Measurements from ENCODE around the gene CPEB1.
"Not testable (repeated sequence)": the region's sequence is repeated elsewhere in the genome, so short reads cannot be mapped to it uniquely, and the experiment has no call there.

Gene CPEB1

DNA sequence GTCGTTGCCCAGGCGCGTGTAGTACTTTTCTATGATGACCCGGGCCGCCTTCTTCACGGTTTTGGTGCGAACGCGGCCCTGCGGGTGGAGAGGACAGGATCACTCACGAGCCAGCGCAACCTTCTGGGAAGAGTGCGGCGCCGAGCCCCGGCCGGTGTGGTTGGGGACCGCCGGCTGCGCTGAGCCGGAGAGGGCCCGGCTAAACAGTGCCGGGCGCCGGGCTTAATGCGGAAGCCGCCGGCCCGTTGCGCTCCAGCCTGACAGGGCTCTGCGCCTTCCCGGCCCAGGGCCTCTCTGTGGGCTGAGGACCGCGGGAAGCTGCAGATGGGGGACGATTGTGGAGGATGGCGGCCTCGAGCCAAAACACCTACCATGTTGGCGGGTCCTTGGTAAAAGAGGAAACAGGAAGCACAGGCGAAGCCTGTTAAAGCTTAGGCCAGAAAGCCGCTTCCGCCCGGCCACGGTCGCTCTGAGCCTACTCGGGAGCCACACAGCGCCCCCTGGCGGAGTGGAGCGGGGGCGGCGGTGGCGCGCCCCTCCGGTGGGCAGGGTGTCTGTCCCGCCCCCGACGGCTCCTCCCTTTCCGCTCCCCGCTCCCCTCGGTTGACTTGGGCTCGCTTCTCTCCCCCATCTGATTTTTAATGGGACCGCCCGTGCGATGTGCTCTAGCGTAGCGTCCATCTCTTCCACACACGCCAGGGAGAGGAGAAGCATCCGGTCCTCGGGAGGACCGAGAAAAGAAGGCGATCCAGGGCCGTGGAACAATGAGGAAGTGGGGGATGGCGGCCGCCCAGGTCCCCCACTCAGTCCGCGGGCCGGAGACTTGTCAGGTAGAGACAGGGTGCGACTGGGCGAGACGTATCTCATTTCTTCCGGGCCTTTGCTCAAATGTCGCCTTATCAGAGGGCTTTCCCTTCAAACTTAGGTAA, 106.8 kb downstream of the CPEB1 start, which contains the start of gene RPS17:
Gene RPS17, minus strand, starts transcription at position 403 of the 929 bp plus-strand sequence. Its CDS starts 29 bp downstream, at position 374.
- DNase-seq, result peak; percentile 97

DNA sequence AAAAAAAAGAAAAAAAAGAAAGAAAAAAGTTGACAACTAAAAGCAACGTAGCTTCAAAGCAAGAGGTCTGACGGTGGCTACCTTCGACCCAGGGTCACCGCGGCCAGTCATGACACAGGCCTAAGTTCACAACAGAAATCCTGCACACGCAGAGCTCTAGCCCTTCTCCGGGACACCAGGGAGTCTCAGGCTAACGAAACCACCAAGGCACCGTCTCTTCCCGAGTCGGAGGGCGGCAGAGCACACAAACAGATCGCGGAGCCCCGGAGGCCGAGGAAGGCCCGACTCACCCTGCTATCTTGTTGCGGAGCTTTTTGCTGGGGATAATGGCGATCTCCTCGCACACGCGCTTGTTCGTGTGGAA, 107.5 kb downstream of the CPEB1 start:
- no peak for DNase-seq

DNA sequence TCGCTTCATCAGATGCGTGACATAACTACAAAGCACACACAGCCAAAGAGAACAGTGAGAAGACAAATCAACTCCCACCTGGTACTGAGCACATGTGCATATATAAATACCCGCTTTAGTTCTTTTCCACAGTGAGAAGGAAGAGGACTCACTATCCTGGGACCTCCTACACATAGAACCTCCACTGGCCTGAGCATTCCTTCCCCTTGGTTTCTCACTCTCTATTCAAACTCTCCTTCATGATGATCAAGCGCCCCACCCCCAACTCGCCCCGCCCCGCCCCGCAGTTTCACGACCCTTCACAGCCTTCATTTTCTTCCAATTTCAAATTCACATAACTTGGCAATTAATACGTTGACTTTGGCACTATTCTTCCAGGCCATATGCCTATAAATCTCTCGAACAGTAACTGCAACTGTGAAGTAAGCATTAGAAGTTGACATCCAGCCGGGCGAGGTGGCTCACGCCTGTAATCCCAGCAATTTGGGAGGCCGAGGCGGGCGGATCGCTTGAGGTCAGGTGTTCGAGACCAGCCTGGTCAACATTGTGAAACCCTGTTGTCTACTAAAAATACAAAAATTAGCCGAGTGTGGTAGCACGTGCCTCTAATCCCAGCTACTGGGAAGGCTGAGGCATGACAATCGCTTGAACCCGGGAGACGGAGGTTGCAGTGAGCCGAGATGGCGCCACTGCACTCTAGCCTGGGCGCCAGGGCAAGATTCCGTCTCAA, 108.0 kb downstream of the CPEB1 start:
- DNase-seq, result no peak

DNA sequence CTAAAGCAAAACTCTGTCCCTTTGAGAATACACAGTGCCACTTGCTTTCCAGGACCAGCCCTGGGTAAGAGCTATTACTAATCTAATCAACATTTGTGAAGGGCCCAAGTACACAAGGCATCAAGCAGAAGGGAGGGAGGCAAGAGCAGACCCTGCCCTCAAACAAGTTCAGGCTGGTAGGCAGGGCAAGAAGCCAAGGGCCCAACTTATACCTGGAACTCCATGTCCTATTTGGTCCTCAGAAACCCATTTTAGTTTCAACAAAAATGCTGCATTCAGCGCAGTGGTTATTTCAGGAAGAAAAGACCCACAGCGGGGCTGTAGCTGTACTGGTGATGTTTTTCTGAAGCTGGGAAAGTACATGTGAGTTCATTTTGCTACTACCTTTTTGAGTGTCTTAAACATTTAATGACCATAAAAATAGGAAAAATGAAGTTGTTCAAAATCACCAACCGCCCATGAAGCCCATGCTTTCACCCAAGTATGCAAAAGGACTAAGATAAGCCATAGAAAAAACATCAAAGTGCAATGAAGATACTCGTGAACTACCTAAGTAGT, 109.7 kb downstream of the CPEB1 start:
- DNase-seq, result no peak

DNA sequence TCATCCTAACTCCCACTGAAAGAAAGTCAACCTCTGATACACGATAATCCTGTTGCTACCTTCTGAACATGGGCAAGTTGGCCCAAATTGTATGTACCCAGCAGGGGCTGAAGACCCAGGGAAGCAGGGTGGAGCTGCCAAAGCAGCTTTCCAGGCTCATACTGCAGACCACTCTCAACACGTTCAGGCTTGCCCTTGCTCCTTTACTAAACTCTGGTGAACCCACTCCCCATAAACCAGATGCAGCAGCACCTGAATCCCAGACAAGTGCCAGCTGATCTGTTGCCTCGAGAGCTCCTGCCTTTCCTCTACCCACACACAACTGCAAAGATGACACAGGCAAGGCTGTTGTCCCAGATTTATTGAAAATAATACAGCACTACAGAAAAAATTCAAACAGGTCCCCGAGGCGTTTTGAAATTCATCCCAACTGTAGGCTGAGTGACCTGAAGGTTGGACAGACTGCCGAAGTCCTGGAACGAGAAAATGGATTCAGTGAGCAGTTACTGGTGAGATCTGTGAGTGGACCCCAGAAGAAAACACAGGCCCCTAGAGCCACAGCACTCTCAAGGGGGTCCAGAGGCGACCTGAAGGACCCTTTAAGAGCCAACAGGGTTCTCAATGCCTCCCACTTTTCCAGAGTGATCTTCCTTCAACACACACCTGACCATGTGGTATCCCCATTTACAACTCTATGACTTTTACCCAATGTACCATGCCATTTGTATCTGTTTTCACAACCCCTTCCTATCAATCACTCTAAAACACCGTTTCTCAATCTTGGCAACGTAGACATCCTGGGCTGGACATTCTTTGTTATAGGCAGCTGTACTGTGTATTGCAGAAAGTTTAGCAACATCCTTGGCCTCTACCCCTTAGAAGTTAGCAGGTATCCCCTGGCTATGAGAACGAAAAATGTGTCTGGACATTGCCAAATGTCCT, 110.5 kb downstream of the CPEB1 start:
- no peak for DNase-seq

DNA sequence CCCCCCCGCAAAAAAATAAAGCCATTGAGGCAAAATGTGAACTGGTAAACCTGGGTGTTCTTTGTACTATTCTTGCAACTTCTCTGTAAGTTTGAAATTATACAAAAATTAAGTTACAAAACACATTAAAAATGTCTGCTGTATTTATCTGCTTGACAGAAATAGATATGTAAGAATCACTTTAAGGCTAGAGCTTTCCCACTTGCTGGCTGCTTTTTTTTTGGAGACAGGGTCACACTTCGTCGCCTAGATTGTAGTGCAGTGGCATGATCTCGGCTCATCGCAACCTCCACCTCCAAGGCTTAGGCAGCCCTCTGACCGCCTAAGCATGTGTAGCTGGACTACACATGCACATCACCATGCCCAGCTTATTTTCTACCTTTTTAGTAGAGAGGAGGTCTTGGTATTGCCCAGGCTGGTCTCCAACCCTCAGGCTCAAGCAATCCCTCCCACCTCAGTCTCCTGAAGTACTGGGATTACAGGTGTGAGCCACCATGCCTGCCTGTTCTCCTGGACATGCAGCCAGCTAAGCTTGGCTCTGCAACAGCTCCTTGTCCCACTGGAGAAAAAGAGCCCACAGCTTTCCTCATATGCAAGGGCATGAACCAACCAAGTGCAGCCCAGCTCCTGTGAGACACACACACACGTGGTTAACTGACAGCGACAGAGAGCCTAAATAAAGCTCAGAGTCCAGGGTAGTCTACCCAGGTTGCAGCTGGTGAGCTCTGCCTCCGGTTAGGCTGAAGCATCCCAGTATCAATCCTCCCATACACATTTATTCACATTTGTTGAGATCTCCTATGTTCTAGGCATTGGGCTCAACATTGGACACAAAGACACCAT, 111.4 kb downstream of the CPEB1 start:
- DNase-seq, result no peak

DNA sequence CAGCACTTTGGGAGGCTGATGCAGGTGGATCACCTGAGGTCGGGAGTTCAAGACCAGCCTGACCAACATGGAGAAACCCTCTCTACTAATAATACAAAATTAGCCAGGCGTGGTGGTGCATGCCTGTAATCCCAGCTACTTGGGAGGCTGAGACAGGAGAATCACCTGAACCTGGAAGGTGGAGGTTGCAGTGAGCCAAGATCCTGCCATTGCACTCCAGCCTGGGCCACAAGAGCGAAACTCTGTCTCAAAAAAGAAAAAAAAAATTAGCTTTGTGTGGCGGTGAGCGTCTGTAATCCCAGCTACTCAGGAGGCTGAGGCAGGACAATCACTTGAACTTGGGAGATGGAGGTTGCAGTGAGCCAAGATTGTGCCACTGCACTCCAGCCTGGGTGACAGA, 112.0 kb downstream of the CPEB1 start:
- DNase-seq, result not testable (repeated sequence)

DNA sequence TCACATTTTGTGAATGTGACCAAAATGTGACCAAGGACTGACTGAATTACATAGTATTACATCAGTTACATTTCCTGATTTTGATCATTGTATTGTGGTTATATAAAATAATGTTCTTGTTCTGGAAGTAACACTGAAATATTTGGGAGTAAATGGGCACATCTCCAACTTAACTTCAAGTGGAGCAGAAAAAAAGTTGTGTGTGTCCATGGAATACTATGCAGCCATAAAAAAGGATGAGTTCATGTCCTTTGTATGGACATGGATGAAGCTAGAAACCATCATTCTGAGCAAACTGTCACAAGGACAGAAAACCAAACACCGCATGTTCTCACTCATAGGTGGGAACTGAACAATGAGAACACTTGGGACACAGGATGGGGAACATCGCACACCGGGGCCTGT, 112.7 kb downstream of the CPEB1 start:
- DNase-seq, result not testable (repeated sequence)

DNA sequence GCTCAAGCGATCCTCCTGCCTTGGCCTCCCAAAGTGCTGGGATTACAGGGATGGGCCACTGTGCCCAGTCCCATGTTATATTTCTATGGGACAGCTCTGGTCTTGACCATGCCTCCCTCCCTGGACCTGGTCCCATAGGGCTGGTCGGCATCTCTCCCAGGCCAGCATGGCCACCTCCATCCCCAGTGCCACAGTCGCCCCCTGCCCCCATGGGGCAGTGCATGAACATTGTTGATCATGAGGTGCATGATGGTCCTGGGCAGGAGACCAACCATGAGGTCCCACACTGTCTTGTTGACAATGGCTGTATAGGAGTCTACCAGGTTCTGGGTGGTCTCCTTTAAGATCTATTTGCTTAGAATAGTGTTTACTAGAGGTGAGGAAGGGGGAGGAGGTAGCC, 113.4 kb downstream of the CPEB1 start:
- DNase-seq, result no peak

DNA sequence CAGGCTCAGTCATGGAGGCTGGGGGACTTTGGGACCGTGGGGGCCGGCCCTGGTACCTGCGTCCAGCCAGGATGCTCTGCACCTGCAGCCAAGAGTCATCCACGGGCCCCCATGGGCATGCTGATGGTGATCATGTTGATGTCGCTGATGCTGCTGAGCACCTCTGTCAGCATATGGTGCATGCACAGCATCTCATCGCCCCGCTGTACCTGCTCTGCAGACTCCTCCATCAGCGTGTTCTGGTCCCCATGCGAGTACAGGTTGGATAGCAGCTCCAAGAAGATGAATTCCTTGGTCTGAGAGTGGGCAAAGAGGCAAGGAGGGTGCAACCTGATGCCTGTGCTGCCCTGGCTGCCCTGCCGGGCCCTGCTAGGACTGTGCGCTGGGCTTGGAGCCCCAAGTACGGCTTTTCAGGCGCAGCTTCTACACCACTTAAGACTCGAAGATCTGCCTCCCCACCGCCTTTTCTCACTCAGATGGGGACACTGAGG, 114.1 kb downstream of the CPEB1 start:
- DNase-seq, result no peak

DNA sequence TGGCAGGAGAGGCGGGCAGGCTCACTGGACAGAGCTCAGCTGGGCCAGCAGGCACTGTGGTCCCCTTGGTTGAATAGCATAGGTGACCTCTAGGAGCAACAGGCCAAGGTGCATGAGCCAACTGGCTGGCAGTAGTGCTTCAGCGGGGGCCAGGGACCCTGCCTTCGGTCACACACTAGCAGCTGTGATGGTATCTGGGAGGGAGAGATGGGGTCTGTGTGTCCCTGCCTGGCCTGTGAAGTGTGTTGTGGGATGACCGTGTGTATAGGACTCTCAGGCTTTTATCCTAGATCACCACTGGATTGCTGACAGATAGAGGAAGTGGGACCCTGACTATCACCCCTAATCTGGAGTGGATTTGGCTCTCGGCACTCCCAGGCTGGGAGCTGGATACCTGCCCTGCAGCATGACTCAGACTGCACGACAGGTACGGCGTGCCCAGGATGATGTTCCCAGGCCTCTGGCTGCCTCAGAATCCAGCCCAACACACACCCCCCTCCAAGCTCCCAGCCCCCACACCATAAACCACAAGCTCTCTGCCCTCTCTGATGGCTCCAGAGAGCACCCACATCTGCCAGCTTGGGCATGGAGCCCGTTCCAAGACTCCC, 114.7 kb downstream of the CPEB1 start:
- DNase-seq, result no peak

DNA sequence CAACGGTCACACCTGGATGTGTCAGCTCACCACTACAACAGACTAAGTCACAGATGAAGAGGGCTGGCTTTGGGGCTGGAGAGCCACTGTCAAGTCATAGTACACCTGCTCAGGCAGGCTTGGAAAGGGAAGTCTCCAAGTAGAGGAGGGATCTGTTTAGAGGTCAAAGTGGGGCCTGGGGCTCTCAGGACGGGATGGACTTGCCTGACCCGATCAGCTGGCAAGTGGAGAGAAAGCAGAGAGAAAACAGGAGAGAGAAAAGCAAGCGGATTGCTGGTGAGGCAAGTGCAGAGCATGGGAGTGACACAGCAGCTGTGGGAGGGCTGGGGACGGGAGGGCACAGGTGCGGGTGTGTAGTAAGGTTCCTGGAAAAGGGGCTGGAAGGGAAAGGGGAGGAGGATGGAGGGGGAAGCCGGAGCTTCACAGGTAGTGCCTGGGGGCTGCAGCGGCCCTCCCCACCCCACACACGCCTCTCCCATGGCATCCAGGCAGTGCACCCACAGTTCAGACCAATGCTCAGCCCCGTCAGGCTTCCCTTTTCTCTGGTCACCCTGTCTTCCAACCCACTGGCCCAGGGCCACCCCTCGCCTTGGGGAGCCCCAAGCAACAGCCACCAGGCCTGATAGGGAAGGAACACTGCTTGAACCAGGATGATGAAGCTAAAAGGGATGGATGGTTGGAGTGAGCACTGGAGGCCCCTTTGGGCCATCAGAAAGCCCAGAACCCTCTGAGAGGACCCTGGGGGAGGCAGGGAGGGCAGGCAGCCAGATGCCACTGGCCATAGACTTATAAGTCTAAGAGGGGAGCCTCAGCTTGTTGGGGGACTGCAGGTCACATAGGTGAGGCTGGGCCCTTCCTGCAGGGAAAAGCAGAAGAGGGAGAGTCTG, 115.4 kb downstream of the CPEB1 start:
- DNase-seq, result no peak

DNA sequence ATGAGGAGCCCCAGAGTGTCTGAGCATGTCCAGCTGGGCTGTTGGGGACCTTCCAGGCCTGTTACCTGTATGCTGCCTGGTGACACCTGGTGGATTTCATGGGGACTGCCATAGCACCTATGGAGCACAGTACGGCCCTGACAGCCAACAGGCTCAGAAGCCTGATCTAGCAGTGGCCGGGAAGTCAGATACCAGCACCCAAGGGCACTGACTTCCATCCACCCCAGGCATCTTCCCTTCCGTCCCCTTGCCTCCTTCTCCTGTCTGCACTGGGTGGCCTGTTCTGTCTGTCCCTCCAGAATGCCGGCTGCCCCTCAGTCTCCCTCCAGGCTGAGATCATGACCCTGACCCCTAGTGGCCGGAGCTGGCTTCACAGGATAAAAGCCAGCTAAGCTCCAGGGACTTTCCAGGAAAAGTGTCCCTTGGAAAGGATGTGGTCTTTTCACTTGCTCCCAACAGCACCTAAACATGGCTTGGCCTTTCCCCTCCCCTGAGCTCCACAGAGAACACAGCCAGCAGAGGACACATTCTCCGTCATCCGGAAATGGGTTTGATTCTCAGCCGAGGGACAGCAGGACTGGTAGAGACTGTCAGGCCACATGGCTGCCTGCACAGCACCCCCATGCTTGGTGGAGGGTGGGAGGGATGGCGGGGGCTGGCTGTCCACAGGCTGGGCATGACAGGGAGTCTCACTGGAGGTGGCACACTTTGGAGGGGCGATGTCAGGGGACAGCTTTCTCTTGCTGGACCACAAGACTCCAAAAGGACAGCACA, 116.4 kb downstream of the CPEB1 start:
- peak; percentile 53 for DNase-seq

DNA sequence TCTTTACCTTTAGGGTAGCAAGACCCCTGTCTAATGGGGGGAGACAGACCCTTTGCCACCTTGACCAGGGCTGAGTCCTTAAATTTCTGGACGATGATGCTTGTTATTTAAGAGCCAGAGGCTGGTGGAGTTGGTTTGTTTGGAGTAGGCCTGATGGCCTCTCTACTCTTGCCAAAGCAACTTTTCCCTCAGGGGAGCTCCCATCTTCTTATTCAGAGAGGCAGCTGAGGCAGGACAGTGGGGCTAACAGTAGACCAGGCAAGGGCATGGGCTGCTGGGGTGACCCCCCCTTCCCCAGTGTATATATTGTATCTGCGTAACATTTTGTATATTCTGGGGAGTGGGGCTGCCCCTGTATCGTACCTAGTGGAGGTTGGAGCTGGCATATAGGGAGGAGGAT, 117.2 kb downstream of the CPEB1 start:
- DNase-seq, result no peak

DNA sequence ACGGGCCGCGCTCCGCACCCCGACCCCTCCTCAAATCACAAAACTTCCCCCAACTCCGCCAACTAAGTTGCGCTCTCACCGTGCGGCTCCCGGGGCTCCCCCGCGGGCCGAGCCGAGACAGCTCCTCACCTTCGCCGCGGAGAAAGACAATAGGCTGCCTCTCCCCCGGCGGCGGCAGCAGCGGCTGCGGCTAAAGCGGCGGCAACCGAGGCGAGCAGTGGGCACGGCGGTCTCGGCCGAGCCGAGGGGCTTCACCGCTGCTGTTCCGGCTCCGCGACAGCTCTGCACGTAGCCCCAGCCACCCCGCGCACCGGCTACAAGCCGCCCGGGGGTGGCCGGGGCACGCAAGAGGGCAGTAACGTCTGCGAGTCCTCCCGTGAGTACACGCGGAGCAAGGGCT, 133.6 kb downstream of the CPEB1 start:
- DNase-seq, result not testable (repeated sequence)

DNA sequence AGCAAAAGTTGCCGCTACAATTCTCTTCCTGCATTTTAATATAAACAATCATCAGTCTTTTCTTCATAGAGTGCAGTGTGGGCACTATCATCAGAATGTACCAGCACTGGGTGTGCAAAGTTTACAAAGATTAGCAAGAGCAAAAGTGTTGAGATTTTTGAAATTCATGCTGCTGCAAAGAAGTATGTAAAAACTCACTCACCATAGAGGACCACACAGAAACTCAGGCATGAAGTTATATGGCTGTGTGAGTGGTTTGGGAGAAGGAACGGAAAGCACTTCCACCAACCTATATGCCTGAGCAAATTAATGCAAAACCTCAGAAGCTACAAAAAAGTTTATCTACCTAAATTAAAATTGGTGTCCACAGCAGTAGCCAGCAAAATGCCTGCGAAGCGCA, 139.5 kb downstream of the CPEB1 start:
- not testable (repeated sequence) for DNase-seq

DNA sequence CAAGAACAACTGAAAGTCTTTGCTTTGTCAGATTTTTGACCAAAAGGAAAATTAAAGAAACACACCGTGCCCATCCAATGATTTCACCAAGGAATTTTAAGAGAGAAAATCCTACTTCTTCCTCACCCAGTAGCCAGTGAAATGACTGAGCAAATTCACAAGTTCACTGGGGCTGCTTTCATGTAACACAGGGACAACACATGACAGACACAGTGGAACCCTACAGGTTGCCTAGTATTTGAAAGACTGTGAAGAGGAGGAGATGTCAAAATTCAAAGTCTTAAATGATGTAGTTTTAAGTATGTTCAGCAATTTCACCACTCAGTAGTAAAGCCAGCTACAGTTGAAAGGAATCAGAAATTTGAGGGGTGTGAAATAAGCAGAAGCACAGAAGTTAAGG, 140.1 kb downstream of the CPEB1 start:
- not testable (repeated sequence) for DNase-seq

DNA sequence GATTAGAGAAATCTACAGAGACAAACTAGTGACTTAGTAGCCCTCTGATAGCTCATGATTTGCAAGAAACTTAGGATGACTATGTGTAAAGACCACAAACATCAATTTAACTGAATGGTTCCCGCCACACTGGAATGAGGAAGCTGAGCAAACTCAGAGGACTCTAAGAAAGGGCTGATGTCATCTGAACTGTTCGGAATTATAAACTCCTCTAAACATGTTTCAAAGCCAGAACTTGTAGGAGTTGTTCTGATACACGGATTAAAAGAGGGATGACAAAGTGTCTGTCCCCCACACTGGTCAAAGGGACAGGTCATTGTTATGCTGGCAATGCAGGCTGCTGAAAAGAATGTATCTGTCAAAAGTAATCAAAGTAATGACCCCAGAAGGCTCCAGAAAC, 141.3 kb downstream of the CPEB1 start:
- DNase-seq, result not testable (repeated sequence)

DNA sequence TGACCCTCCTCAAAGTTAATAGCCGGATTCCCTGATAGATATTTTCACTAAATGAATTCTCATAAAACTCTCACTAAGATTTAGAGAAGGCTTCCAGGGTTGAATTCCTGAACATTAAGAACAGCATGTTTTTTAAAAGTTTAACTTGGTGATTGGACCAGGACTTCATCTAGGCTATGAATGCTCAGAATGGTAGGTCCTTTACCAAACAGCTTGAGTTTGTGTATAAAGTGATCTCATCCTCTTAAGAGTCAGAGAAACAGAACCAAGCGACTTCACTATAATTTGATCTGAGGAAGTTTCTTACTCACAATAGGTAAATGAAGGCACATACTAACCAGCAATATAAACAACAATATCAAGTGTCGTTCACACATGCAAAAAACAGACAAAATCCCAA, 143.1 kb downstream of the CPEB1 start:
- DNase-seq, result not testable (repeated sequence)
